Measurements from ENCODE around the gene SIGLECL1.
"Not testable (repeated sequence)": the region's sequence is repeated elsewhere in the genome, so short reads cannot be mapped to it uniquely, and the experiment has no call there.

Gene SIGLECL1

GRCh38 chr19:51210191-51210784 lies 40.6 kb upstream of the SIGLECL1 start:
- no peaks in the 10 kb centered on the region for H3K27me3 ChIP-seq (replicated peaks; ENCODE audit: control insufficient read depth, insufficient read depth, low read length)

GRCh38 chr19:51210874-51211361 lies 40.0 kb upstream of the SIGLECL1 start:
- H3K27me3 ChIP-seq (replicated peaks; ENCODE audit: control insufficient read depth, insufficient read depth, low read length); H3K4me3 ChIP-seq (replicated peaks; ENCODE audit: low read depth, low read length); H3K36me3 ChIP-seq (ENCODE audit: control insufficient read depth, insufficient read depth, low read length); DNase-seq (ENCODE audit: extremely low read depth, insufficient read length): not testable (repeated sequence)

More at GRCh38 chr19:51210191-51210784, 40.6 kb upstream of the SIGLECL1 start:
- DNase-seq (ENCODE audit: extremely low read depth, insufficient read length), result no peak
- no peak overlapping the region for H3K4me3 ChIP-seq (replicated peaks; ENCODE audit: low read depth, low read length)
- H3K36me3 ChIP-seq (ENCODE audit: control insufficient read depth, insufficient read depth, low read length), result no peaks in the 10 kb centered on the region
- TF ChIP-seq CTCF (IDR thresholded peaks at IDR 0.05; ENCODE audit: insufficient read depth, low read length, poor library complexity, severe bottlenecking), result no peak

- no peak for TF ChIP-seq CTCF (IDR thresholded peaks at IDR 0.05; ENCODE audit: insufficient read depth, low read length, poor library complexity, severe bottlenecking)
- no peak overlapping the region for H3K4me3 ChIP-seq (replicated peaks; ENCODE audit: low read depth, low read length)
Measured at GRCh38 chr19:51211833-51212232, 39.0 kb upstream of the SIGLECL1 start.

GRCh38 chr19:51219307-51219706 lies 31.6 kb upstream of the SIGLECL1 start:
- Histone ChIP-seq H3K27me3 (replicated peaks; ENCODE audit: control insufficient read depth, insufficient read depth, low read length) (peaks cover 2% of the 10 kb centered on the region), H3K4me3 (replicated peaks; ENCODE audit: low read depth, low read length) (no peak overlapping the region), H3K36me3 (ENCODE audit: control insufficient read depth, insufficient read depth, low read length) (no peaks in the 10 kb centered on the region)
- no peak for DNase-seq (ENCODE audit: extremely low read depth, insufficient read length)
- no peak for TF ChIP-seq CTCF (IDR thresholded peaks at IDR 0.05; ENCODE audit: insufficient read depth, low read length, poor library complexity, severe bottlenecking)

More at GRCh38 chr19:51211833-51212232, 39.0 kb upstream of the SIGLECL1 start:
- no peak for DNase-seq (ENCODE audit: extremely low read depth, insufficient read length)
- H3K27me3 ChIP-seq (replicated peaks; ENCODE audit: control insufficient read depth, insufficient read depth, low read length), result no peaks in the 10 kb centered on the region
- H3K36me3 ChIP-seq (ENCODE audit: control insufficient read depth, insufficient read depth, low read length), result no peaks in the 10 kb centered on the region

GRCh38 chr19:51219971-51220370 lies 30.9 kb upstream of the SIGLECL1 start:
- no peak for DNase-seq (ENCODE audit: extremely low read depth, insufficient read length)

GRCh38 chr19:51220996-51221395 lies 29.9 kb upstream of the SIGLECL1 start:
- Histone ChIP-seq H3K36me3 (ENCODE audit: control insufficient read depth, insufficient read depth, low read length) (no peaks in the 10 kb centered on the region), H3K4me3 (replicated peaks; ENCODE audit: low read depth, low read length) (no peak overlapping the region), H3K27me3 (replicated peaks; ENCODE audit: control insufficient read depth, insufficient read depth, low read length) (peaks cover 2% of the 10 kb centered on the region)
- no peak for TF ChIP-seq CTCF (IDR thresholded peaks at IDR 0.05; ENCODE audit: insufficient read depth, low read length, poor library complexity, severe bottlenecking)
- DNase-seq (ENCODE audit: extremely low read depth, insufficient read length), result no peak

More at GRCh38 chr19:51219971-51220370, 30.9 kb upstream of the SIGLECL1 start:
- Histone ChIP-seq H3K4me3 (replicated peaks; ENCODE audit: low read depth, low read length) (no peak overlapping the region), H3K36me3 (ENCODE audit: control insufficient read depth, insufficient read depth, low read length) (no peaks in the 10 kb centered on the region), H3K27me3 (replicated peaks; ENCODE audit: control insufficient read depth, insufficient read depth, low read length) (peaks cover 2% of the 10 kb centered on the region)
- TF ChIP-seq CTCF (IDR thresholded peaks at IDR 0.05; ENCODE audit: insufficient read depth, low read length, poor library complexity, severe bottlenecking), result no peak
